ENCODE results near the gene TRMU. TPM values are rescaled to one million over a fixed set of nuclear protein-coding genes. Genes with fewer than 3 reads are reported as not detected.

TRMU gene, protein sequence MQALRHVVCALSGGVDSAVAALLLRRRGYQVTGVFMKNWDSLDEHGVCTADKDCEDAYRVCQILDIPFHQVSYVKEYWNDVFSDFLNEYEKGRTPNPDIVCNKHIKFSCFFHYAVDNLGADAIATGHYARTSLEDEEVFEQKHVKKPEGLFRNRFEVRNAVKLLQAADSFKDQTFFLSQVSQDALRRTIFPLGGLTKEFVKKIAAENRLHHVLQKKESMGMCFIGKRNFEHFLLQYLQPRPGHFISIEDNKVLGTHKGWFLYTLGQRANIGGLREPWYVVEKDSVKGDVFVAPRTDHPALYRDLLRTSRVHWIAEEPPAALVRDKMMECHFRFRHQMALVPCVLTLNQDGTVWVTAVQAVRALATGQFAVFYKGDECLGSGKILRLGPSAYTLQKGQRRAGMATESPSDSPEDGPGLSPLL
- 10 to 100 TPM; 39.9 to 70.5 (median 50.9) TPM for polyA plus RNA-seq (ENCODE audit: insufficient read length in 4 of 4)

- DNase-seq (ENCODE audit: low read depth in 4 of 4, low spot score in 2 of 4) = peak; percentile 44 to 81 (median 58)
These were observed at the start of gene TRMU for GRCh38 chr22:46335201-46336118. TSS of gene TRMU (plus strand) at chr22:46335714. CDS start at chr22:46335765, 51 bp downstream.

DNA sequence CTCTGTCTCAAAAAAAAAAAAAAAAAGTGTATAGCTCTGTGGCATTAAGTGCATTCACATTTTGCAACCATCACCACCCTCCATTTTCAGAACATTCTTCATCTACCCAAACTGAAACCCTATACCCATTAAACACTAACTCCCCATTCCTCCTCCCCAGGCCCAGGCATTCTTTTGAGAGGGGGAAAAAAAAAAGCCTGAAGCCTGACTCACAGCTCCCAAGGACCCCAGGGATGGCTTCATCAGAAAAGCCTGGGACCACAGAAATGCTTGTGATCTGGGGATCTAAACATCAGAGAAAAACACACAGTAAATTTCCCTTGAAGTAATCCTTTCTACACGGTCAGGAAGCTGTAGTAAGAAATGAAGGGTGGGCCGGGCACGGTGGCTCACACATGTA, 49.5 kb upstream of the TRMU start:
- DNase-seq (ENCODE audit: low read depth in 4 of 4, low spot score in 2 of 4) = no peak

DNA sequence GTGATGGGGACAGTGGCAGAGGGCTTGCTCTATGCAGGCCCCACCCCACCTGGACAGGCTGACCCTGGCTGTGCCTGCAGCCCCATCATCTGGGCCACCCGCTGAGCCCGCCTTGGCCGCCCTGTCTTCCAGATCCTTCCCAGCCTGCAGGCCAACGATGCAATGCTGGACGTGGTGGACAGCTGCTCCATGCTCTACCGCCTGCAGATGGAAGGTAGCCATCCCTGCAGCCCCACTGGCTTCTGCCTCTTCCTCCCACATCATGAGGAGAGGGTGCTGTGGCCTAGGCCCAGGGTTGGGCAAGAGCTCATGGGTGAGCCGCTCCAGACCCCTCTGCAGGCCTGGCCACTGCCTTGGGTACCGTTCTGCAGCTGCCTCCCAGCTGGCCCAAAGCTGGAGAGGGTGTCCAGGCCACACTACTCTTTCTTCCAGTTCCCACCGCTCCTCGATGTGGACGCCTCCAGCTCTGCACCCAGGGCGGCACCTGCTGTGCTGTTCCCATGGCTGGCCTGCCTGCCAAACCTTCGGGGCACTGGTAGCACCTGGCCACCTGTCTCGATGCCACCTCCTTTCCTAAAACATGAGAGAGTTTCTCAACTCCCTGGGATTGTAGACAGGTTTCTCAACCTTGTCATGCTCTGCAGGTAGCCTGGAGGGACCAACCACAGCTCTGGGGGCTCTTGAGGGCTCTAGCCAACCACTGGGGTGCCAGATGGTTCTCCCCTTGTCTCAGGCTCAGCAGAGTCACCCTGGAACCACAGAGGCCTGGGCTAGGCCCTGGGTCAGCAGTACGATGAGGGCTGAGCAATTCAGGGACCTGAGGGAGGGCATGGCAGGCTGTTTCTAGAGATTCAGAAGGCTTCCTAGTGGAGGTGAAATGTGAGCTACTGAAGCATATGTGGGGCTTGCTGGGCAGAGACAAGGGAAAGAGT, 48.3 kb upstream of the TRMU start:
- no peak for DNase-seq (ENCODE audit: low read depth in 4 of 4, low spot score in 2 of 4)

- DNase-seq (ENCODE audit: low read depth in 4 of 4, low spot score in 2 of 4) = no peak
These were observed 47.4 kb upstream of the TRMU start for GRCh38 chr22:46287873-46288751.

- DNase-seq (ENCODE audit: low read depth in 4 of 4, low spot score in 2 of 4) = no peak
These were observed 46.7 kb upstream of the TRMU start for GRCh38 chr22:46288846-46289243.

GRCh38 chr22:46289244-46289891, 46.1 kb upstream of the TRMU start:
- no peak for DNase-seq (ENCODE audit: low read depth in 4 of 4, low spot score in 2 of 4)

DNA sequence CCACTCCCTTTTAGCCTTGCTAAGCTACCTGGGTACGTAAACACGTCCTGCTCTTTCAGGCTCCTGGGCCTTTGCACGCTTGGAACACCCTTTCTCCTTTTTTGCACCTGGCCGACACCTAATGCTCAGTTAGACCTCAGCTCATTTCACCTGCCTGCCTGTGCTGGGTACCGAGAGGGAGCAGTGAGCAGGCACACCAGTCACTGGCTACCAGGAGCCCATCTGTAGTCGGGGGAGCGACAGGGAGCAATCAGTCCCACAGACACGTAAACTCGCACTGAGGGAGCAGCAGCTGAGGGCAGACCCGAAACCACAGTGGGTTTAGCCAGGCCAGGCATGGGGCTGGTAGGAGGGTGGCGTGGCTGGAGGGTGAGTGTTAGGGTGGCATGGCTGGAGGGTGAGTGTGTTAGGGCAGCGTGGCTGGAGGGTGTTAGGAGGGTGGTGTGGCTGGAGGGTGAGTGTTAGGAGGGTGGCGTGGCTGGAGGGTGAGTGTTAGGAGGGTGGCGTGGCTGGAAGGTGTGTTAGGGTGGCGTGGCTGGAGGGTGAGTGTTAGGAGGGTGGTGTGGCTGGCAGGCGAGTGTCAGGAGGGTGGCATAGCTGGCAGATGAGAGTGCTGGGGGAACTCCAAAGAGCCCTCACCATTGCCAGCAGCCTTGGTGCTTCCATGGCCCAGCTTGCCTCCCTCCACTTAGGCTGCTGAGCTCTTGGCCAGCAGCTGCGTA, 45.2 kb upstream of the TRMU start:
- no peak for DNase-seq (ENCODE audit: low read depth in 4 of 4, low spot score in 2 of 4)

DNA sequence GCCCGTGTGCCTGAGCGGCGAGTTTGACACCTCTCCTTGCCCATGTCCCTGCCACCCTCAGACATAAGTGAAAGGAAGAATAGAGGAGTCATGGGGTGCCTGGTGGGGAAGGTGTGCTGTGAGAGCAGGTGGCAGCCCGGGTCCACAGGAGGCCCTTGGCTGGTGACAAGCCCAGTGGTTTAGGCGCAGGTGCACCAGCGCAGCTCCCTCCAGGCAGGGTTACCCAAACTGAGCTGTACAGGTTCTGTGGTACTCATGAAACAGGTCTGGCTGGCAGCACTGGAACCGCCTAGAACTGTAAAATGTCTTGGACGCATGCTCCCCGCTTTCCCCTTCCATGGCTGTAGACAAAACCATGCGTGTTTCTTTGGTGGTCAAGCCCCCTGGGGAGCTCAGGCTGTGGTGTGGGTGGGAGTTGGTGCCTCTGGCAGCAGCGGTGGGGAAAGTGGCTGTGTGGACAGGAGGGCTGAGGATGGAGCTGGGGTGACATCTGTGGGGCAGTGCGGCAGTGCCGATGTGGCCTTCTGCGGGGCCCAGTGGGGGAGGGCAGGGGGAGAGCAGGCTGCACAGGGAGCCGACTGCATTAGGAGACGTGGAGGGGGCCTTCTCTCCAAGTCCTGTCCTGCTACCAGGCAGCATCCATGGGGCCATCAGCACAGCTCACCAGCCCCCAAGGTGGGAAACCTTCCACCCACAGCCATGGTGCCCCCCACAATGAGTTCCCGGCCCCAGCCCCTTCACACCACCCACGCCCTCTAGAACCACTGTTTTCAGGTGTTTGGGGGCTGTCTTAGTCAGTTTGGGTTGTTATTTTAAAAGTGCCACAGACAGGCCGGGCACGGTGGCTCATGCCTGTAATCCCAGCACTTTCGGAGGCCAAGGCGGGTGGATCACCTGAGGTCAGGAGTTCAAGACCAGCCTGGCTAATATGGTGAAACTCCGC, 44.4 kb upstream of the TRMU start:
- DNase-seq (ENCODE audit: low read depth in 4 of 4, low spot score in 2 of 4) = no peak

DNA sequence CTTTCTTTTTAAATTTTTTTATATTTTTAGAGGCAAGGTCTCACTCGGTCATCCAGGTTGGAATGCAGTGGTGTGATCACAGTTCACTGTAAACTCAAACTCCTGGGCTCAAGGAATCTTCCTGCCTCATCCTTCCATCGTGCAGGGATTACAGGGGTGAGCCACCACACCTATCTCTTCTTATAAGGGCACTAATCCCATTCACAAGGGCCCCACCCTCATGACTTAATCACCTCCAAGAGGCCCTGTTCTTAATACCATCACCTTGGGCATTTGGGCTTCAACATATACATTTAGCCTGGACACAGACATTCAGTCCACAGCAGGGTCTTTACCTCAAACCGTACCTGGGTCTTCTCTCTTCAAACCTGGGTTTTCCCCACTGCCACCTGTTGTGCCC, 43.3 kb upstream of the TRMU start:
- DNase-seq (ENCODE audit: low read depth in 4 of 4, low spot score in 2 of 4) = no peak

- no peak for DNase-seq (ENCODE audit: low read depth in 4 of 4, low spot score in 2 of 4)
These were observed 42.8 kb upstream of the TRMU start for GRCh38 chr22:46292732-46293131.

DNA sequence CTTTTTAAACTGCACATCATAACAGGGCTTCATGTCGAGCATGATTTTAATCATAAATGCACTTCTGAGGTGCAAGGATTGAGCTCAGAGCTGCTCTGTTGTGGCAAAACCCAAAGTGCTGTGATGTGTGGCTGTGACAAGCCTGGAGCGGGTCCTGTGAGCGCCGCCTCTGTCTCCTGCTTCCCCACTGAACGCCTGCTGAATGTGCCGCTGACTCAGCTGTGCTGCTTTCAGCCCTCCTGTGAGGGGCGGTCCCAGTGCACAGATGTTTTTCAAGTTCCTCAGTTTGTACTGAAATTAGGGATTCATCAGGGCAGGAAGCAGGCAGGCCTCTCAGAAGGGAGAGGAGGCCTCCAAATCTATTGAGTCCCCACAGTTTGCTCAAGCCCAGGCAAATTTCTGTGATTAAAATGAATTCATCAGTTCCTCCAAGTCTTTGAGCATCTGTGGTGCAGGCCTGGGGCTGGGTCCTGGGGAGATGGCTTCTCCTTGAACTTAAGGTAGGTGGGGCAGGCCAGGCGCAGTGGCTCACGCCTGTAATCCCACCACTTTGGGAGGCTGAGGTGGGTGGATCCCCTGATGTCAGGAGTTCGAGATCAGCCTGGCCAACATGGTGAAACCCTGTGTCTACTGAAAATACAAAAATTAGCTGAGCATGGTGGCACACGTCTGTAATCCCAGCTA, 41.8 kb upstream of the TRMU start:
- DNase-seq (ENCODE audit: low read depth in 4 of 4, low spot score in 2 of 4) = no peak

GRCh38 chr22:46294784-46295183, 40.7 kb upstream of the TRMU start:
- DNase-seq (ENCODE audit: low read depth in 4 of 4, low spot score in 2 of 4) = no peak

GRCh38 chr22:46295277-46295971, 40.1 kb upstream of the TRMU start:
- no peak for DNase-seq (ENCODE audit: low read depth in 4 of 4, low spot score in 2 of 4)

DNA sequence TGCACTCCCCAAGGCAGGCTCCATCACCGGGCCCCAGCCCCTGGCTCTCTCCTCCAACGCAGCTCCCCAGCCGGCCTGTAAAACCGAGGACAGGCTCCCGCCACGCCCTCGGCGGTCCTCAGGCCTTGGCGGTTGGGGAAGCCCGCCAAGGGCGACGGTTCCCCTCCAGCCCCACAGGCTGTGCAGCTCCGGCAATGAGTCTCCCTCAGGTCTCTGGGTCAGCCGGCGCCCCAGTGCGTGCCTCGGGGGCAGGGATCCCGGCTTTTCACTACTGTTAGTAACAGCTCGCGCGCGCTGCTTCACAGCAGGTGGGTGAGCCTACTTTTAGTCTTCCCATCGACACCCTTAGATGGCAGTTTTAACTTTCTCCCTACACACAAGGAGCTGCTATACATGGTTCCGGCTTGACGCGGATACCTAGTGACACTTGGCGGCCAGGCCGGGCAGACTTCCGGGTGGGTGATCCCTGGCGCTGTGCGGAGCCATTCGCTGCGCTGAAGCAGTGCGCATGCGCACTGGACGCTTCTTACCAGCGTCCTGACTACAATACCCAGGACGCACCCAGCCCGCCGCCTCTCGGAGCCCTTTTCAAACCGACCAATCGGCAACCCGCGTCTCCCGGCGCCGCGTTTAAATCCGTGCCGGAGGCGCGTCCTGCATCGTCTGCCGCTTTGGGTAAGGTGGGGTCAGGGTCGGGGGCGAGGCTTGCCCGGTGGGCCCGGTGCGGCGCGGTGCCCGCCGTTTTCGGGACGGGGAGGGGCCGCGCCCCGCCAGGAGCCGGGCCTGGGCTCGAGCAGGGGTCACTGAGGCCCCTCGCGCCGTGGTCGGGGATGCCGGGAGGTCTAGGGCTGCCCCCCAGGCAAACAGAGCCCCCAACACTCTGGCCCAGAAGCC, 39.0 kb upstream of the TRMU start, which contains the start of gene GTSE1:
Gene GTSE1, plus strand, starts transcription at position 614 of the 894 bp plus-strand sequence. CDS start 531 bp downstream, outside the sequence.
- peak; percentile 90 to 97 (median 95) for DNase-seq (ENCODE audit: low read depth in 4 of 4, low spot score in 2 of 4)
